A673 (cell line): Measurements from ENCODE around the gene GPR153. TPM values are rescaled to one million over a fixed set of nuclear protein-coding genes. Genes with fewer than 3 reads are reported as not detected.

Experiments used
- BruUV-seq: library from RNA; stranded (reverse); fragments of 400-500 nt; replicated peaks from 2 replicates; lab custom pipeline; 2021; lab: Mats Ljungman, UMichigan
- CTCF ChIA-PET: fragments of 300-600 bp; sonication (Branson Sonifier 250); formaldehyde crosslinking; loops from one replicate; lab custom pipeline; 2022; ENCODE audit warnings: antibody characterized with exemption; lab: Charles Lee
- POLR2A ChIA-PET: fragments of 300-600 bp; sonication (Branson Sonifier 250); formaldehyde crosslinking; loops from one replicate; lab custom pipeline; 2022; ENCODE audit warnings: antibody characterized with exemption; ENCODE audit not compliant: low non-redundant PET; lab: Charles Lee
- DNase-seq: peaks from one replicate; pipeline ENCODE4 v3.0.0-alpha.2; 2015; ENCODE audit warnings: low spot score
- H3K27ac ChIP-seq: fragments of 200-600 bp; sonication (generic); 2 replicates; pipeline ENCODE4 v1.5.1; 2016; ENCODE audit warnings: mixed run types, low read depth, mild to moderate bottlenecking, mixed read lengths, antibody characterized with exemption, low read length; ENCODE audit not compliant: poor library complexity, severe bottlenecking
- H3K27me3 ChIP-seq: fragments of 200-600 bp; sonication (generic); replicated peaks from 2 replicates; pipeline ENCODE4 v1.6.1; 2017; ENCODE audit warnings: mixed run types, low read depth, mild to moderate bottlenecking, mixed read lengths, antibody characterized with exemption, low read length; ENCODE audit not compliant: insufficient read depth, poor library complexity
- H3K36me3 ChIP-seq: fragments of 200-600 bp; sonication (generic); 2 replicates; pipeline ENCODE4 v1.6.1; 2016; ENCODE audit warnings: mixed run types, mild to moderate bottlenecking, mixed read lengths, antibody characterized with exemption, low read length; ENCODE audit not compliant: insufficient read depth, poor library complexity, severe bottlenecking
- H3K4me1 ChIP-seq: fragments of 200-600 bp; sonication (generic); 2 replicates; pipeline ENCODE4 v1.6.1; 2017; ENCODE audit warnings: mixed run types, mild to moderate bottlenecking, mixed read lengths, antibody characterized with exemption, low read length; ENCODE audit not compliant: insufficient read depth, poor library complexity, severe bottlenecking
- H3K4me3 ChIP-seq: fragments of 200-600 bp; sonication (generic); 2 replicates; pipeline ENCODE4 v1.5.1; 2016; ENCODE audit warnings: low read depth, mixed run types, mild to moderate bottlenecking, mixed read lengths, low read length; ENCODE audit not compliant: poor library complexity, severe bottlenecking
- H3K9me3 ChIP-seq: fragments of 200-600 bp; sonication (generic); 2 replicates; pipeline ENCODE4 v1.6.1; 2016; ENCODE audit warnings: mixed run types, low read depth, mild to moderate bottlenecking, mixed read lengths, antibody characterized with exemption, low read length; ENCODE audit not compliant: poor library complexity, severe bottlenecking
- EZH2 ChIP-seq: fragments of 200-600 bp; sonication (generic); IDR thresholded peaks from 2 replicates; pipeline ENCODE4 v1.6.1; 2017; ENCODE audit warnings: borderline replicate concordance, low read depth, mild to moderate bottlenecking, mixed read lengths, antibody characterized with exemption, low read length; ENCODE audit not compliant: poor library complexity, severe bottlenecking
- intact Hi-C: fragments of 100-400 bp; cut with micrococcal nuclease; formaldehyde crosslinking; loops from one replicate; pipeline ENCODE4 v1.10.0; 2022; ENCODE audit not compliant: unreplicated experiment
- total RNA-seq: library from RNA; stranded (reverse); gene quantifications from 2 replicates; pipeline ENCODE4 v1.2.3, GENCODE V29; 2021
- TF ChIP-seq, protein P1 (sequence below): fragments of 300-800, 200-600 bp; sonication (generic); conservative IDR thresholded peaks from 2 replicates; pipeline ENCODE4 v1.5.1; 2017; ENCODE audit warnings: low read depth, mild to moderate bottlenecking, antibody characterized with exemption, low read length, moderate library complexity, mixed read lengths

GPR153 gene
- total RNA-seq, 1 experiment from 2014 or later: 8.4 TPM

DNA sequence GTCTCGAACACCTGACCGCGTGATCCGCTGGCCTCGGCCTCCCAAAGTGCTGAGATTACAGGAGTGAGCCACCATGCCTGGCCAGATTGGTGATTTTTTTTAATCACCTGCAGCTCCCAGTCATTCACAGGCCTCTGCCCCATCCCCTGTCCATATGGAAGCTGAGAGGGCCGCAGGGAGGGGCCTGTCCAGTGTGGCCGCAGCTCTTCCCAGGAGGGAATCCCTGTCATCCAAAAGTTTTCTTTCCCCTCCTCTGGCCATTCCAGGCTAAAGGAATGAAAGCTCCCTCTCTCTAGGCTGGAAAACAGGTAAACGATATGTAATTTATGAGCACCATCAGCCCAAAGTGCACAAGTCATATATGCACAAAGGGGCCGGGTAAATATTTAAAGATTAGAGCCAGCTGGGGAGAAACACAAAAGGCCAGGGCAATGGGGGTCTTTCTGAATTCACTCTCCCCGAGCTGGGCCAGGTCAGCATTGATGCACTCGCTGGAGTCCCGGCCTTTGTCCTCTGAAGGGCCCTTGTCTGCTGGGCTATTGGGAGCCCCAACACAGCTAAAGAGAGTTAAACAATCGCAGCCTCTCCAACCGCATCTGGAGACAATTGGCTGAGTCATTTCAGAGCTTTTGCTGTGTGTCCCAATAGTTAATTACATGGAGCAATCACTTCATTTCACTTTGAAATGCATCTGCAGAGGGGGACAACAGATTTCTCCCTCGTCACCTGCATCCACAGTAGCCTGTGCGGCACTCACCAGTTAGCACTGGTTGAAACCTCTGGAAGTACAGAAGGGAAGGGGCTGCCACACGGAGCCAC, 20.7 kb downstream of the GPR153 start:
- ChIA-PET CTCF (interaction anchor here (0.7 kb wide), 1 partner anchor 102 kb away, joined by 3 read pairs; no protein-coding TSS in a partner anchor), POLR2A (no interaction called here)
- Histone ChIP-seq H3K36me3 (no peaks in the 10 kb centered on the region), H3K4me1 (peaks cover 10% of the 10 kb centered on the region), H3K27ac (no peak overlapping the region), H3K27me3 (peaks cover 42% of the 10 kb centered on the region), H3K9me3 (no peaks in the 10 kb centered on the region), H3K4me3 (no peak overlapping the region)
- DNase-seq: peak; percentile 73
- BruUV-seq: no TSS peak
- intact Hi-C loops: no loop called here
- TF ChIP-seq, protein P1, sequence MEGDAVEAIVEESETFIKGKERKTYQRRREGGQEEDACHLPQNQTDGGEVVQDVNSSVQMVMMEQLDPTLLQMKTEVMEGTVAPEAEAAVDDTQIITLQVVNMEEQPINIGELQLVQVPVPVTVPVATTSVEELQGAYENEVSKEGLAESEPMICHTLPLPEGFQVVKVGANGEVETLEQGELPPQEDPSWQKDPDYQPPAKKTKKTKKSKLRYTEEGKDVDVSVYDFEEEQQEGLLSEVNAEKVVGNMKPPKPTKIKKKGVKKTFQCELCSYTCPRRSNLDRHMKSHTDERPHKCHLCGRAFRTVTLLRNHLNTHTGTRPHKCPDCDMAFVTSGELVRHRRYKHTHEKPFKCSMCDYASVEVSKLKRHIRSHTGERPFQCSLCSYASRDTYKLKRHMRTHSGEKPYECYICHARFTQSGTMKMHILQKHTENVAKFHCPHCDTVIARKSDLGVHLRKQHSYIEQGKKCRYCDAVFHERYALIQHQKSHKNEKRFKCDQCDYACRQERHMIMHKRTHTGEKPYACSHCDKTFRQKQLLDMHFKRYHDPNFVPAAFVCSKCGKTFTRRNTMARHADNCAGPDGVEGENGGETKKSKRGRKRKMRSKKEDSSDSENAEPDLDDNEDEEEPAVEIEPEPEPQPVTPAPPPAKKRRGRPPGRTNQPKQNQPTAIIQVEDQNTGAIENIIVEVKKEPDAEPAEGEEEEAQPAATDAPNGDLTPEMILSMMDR: no peak
- no peak for TF ChIP-seq EZH2

DNA sequence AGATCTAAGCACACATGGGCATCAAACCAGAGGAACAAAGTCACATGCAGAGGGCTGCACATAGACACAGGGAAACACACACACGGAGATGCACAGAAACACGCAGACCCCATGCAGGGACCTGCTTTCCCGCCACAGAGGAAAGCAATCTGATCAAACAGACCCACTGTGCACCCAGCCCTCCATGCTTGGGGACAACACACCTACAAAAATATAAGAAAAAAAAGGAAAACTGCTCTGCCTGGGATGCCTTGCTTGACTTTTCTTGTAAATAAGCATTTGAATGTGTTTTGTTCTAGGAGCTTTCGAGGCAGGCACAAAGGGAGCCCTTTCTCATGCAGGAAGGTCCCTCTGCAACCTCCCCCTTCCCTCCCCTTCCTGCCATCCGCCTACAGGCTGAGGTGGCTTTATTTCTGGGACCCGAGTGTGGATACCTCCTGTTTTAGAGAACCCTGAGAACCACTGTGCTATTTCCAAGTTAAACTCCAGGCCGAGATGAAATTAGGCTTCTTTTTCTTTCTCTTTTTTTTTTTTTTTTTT, 21.6 kb downstream of the GPR153 start:
- no TSS peak for BruUV-seq
- TF ChIP-seq, protein P1: no peak
- TF ChIP-seq EZH2: no peak
- CTCF ChIA-PET: interaction anchor here (0.6 to 0.7 kb wide), 2 partner anchors 103 to 155 kb away, joined by 3 to 4 read pairs; no protein-coding TSS in a partner anchor
- H3K27me3 ChIP-seq: peaks cover 34% of the 10 kb centered on the region
- peaks cover 10% of the 10 kb centered on the region for H3K4me1 ChIP-seq
- no peak overlapping the region for H3K4me3 ChIP-seq
- H3K9me3 ChIP-seq: no peaks in the 10 kb centered on the region
- DNase-seq: no peak
- POLR2A ChIA-PET: no interaction called here
- no peak overlapping the region for H3K27ac ChIP-seq
- H3K36me3 ChIP-seq: no peaks in the 10 kb centered on the region
- intact Hi-C loops: no loop called here

DNA sequence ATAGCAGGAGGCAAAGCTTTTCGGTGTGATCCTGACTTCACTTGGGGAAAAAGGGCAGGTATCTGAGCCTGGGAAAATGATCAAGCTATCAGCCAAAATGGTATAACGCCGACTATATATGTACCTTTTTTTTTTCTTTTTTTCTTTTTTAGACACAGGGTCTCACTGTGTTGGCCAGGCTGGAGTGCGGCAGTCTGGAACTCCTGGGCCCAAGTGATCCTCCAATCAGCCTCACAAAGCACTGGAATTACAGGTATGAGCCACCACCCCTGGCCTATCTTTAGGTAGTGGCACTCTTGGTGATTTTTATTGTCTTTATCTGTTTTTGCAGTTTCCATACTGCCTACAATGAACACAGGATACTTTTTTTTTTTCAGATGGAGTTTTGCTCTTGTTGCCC, 23.8 kb downstream of the GPR153 start:
- Histone ChIP-seq H3K4me3 (no peak overlapping the region), H3K4me1 (peaks cover 9% of the 10 kb centered on the region), H3K27ac (no peak overlapping the region), H3K36me3 (peaks cover 12% of the 10 kb centered on the region), H3K9me3 (no peaks in the 10 kb centered on the region), H3K27me3 (peaks cover 12% of the 10 kb centered on the region)
- POLR2A ChIA-PET: no interaction called here
- CTCF ChIA-PET: interaction anchor here (1.0 kb wide), 1 partner anchor 8 kb away, joined by 4 read pairs; no protein-coding TSS in a partner anchor
- TF ChIP-seq EZH2: no peak
- TF ChIP-seq, protein P1: no peak
- DNase-seq: no peak
- intact Hi-C loops: no loop called here
- no TSS peak for BruUV-seq
